SK-N-SH (cell line): ENCODE measurements around the gene OXSR1. TPM values are rescaled to one million over a fixed set of nuclear protein-coding genes. Genes with fewer than 3 reads are reported as not detected.
"Not testable (repeated sequence)": the region's sequence is repeated elsewhere in the genome, so short reads cannot be mapped to it uniquely, and the experiment has no call there.

Experiments used
- CTCF ChIA-PET: fragments of 300-600, 350-600 bp; formaldehyde crosslinking; extraction: SDS; loops from one replicate; lab custom pipeline; 2021; lab: Yijun Ruan, JAX
- POLR2A ChIA-PET: fragments of 350-600 bp; sonication (Branson Sonifier 250); formaldehyde crosslinking; extraction: SDS; loops from one replicate; lab custom pipeline; 2020; ENCODE audit warnings: antibody characterized with exemption, inconsistent platforms; lab: Yijun Ruan, JAX
- DNase-seq: peaks from one replicate; pipeline ENCODE4 v3.0.0; 2012
- H2AFZ ChIP-seq: fragments of 200-600 bp; sonication (generic); 2 replicates; pipeline ENCODE4 v1.8.1; 2016; ENCODE audit warnings: antibody characterized with exemption, mild to moderate bottlenecking, low read depth
- H3F3A ChIP-seq: fragments of 200-600 bp; sonication (generic); replicated peaks from 2 replicates; pipeline ENCODE3; 2016; ENCODE audit warnings: antibody characterized with exemption, mild to moderate bottlenecking; ENCODE audit not compliant: insufficient read depth
- H3K27ac ChIP-seq, 2 experiments: fragments of 200-500 bp in 1 of 2; fragments of 200-600 bp in 1 of 2; sonication (Bioruptor generic) in 1 of 2; sonication (generic), shearing (Covaris generic) in 1 of 2; 2 replicates each; pipeline versions ENCODE4 v1.5.1 to v1.6.1; 2014 to 2016; ENCODE audit warnings: low read depth in 2 of 2, inconsistent platforms in 1 of 2, low read length in 1 of 2, mild to moderate bottlenecking in 1 of 2, mixed read lengths in 1 of 2
- H3K27me3 ChIP-seq: fragments of 200-600 bp; sonication (generic), shearing (Covaris generic); 2 replicates; pipeline ENCODE4 v1.6.1; 2016; ENCODE audit warnings: mixed run types; ENCODE audit not compliant: insufficient read depth
- H3K36me3 ChIP-seq, 2 experiments: fragments of 200-500 bp in 1 of 2; fragments of 200-600 bp in 1 of 2; sonication (Bioruptor generic) in 1 of 2; sonication (generic) in 1 of 2; replicated peaks in 1 of 2; 2 replicates each; pipeline versions ENCODE3 to v1.5.1; 2014 to 2016; ENCODE audit warnings: low read length in 1 of 2, mild to moderate bottlenecking in 1 of 2; ENCODE audit not compliant: insufficient read depth in 2 of 2, control insufficient read depth in 1 of 2
- H3K4me1 ChIP-seq, 2 experiments: fragments of 200-500 bp in 1 of 2; fragments of 200-600 bp in 1 of 2; sonication (Bioruptor generic) in 1 of 2; sonication (generic), shearing (Covaris generic) in 1 of 2; 2 replicates each; pipeline versions ENCODE4 v1.5.1 to v1.6.1; 2014 to 2016; ENCODE audit warnings: low read depth in 1 of 2, low read length in 1 of 2, mixed run types in 1 of 2; ENCODE audit not compliant: insufficient read depth in 2 of 2, control insufficient read depth in 1 of 2
- H3K4me2 ChIP-seq: fragments of 200-600 bp; sonication (generic), shearing (Covaris generic); 2 replicates; pipeline ENCODE4 v1.6.1; 2017; ENCODE audit warnings: mixed run types
- H3K4me3 ChIP-seq, 2 experiments: fragments of 200-500 bp in 1 of 2; fragments of 200-600 bp in 1 of 2; sonication (Bioruptor generic) in 1 of 2; sonication (generic), shearing (Covaris generic) in 1 of 2; 2 replicates each; pipeline versions ENCODE4 v1.5.1 to v1.8.1; 2014 to 2016; ENCODE audit warnings: low read depth in 2 of 2, inconsistent platforms in 1 of 2, low read length in 1 of 2, mild to moderate bottlenecking in 1 of 2, mixed read lengths in 1 of 2, moderate library complexity in 1 of 2
- H3K79me2 ChIP-seq: fragments of 200-600 bp; sonication (generic); 2 replicates; pipeline ENCODE4 v1.8.1; 2017; ENCODE audit warnings: mild to moderate bottlenecking; ENCODE audit not compliant: insufficient read depth
- H3K9ac ChIP-seq: fragments of 200-600 bp; sonication (generic); 2 replicates; pipeline ENCODE4 v1.6.1; 2017; ENCODE audit warnings: mixed run types
- H3K9me2 ChIP-seq: fragments of 200-600 bp; sonication (generic); 2 replicates; pipeline ENCODE4 v1.6.1; 2017; ENCODE audit warnings: mixed run types
- H3K9me3 ChIP-seq: fragments of 200-600 bp; sonication (generic); 2 replicates; pipeline ENCODE4 v1.6.1; 2017; ENCODE audit warnings: mixed run types, mild to moderate bottlenecking, moderate library complexity
- H4K20me1 ChIP-seq: fragments of 200-600 bp; sonication (generic); 2 replicates; pipeline ENCODE4 v1.6.1; 2017; ENCODE audit warnings: mild to moderate bottlenecking, mixed run types; ENCODE audit not compliant: insufficient read depth
- ELF1 ChIP-seq: IDR thresholded peaks from 2 replicates; pipeline ENCODE4 v1.4.0; 2012
- FOSL2 ChIP-seq: IDR thresholded peaks from 2 replicates; pipeline ENCODE4 v1.4.0; 2012; ENCODE audit warnings: low read depth, mild to moderate bottlenecking, moderate library complexity, borderline replicate concordance
- FOXJ3 ChIP-seq: sonication (generic); formaldehyde crosslinking; IDR thresholded peaks from 2 replicates; pipeline ENCODE4 v1.5.1; 2020; ENCODE audit warnings: mild to moderate bottlenecking, missing genetic modification reagents
- JUND ChIP-seq: IDR thresholded peaks from 2 replicates; pipeline ENCODE4 v1.4.0; 2012
- MEF2A ChIP-seq: IDR thresholded peaks from 2 replicates; pipeline ENCODE4 v1.4.0; 2012; ENCODE audit warnings: low read depth, borderline replicate concordance
- MXI1 ChIP-seq: IDR thresholded peaks from 2 replicates; pipeline ENCODE4 v1.6.1; 2012; ENCODE audit warnings: mild to moderate bottlenecking, low read depth, low read length, improper control_type of control experiment
- RAD21 ChIP-seq: IDR thresholded peaks from 2 replicates; pipeline ENCODE4 v1.6.1; 2012; ENCODE audit warnings: mild to moderate bottlenecking, low read length
- TEAD4 ChIP-seq: IDR thresholded peaks from 2 replicates; pipeline ENCODE4 v1.4.0; 2012; ENCODE audit warnings: mild to moderate bottlenecking, borderline replicate concordance; ENCODE audit not compliant: insufficient read depth
- YY1 ChIP-seq: IDR thresholded peaks from 2 replicates; pipeline ENCODE4 v1.4.0; 2012; ENCODE audit warnings: low read depth, mild to moderate bottlenecking
- WGBS: methylation state at CpG from one replicate; pipeline ENCODE4 v1.1.6; 2017; ENCODE audit warnings: low lambda C conversion rate; 5-methylcytosine and 5-hydroxymethylcytosine counted together
- polyA plus RNA-seq, 3 experiments: library from polyadenylated mRNA; depleted of rRNA; stranded (reverse); fragments of >200 nt; gene quantifications; 2 replicates each; pipeline ENCODE4 v1.2.3, GENCODE V29; 2012
- TF ChIP-seq, protein P1 (sequence below): IDR thresholded peaks from 2 replicates; pipeline ENCODE4 v1.4.0; 2012; ENCODE audit warnings: low read depth
- TF ChIP-seq, protein P2 (sequence below): fragments of 150-350 bp; IDR thresholded peaks from 2 replicates; pipeline ENCODE4 v1.6.1; 2016; ENCODE audit warnings: mild to moderate bottlenecking, low read depth, low read length
- TF ChIP-seq, protein P3 (sequence below): IDR thresholded peaks from 2 replicates; pipeline ENCODE4 v1.4.0; 2012; ENCODE audit warnings: low read depth, borderline replicate concordance
- TF ChIP-seq, protein P4 (sequence below): IDR thresholded peaks from 2 replicates; pipeline ENCODE4; 2012

The OXSR1 gene
- polyA plus RNA-seq, 1 of the 3 experiments (the other 2 are of a cell fraction) = 22.3 TPM

DNA sequence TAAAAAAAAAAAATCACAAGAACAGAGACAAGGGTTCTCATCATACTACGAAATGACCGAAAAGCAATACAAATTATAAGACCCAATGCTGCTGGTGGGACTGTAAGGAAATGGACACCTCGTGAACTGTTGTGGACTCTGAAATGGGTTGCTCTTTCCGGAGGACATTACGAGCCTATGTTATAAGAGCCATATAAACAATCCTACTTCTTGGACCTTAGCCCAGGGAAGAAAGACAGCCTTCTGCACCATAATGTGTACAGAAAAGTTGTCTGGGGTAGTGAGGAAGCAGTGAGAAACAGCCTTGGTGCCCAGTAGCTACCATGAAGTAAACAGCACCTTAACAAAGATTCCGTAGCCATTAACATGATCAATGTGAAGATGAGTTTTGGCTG, 119.4 kb downstream of the OXSR1 start:
- TF ChIP-seq MXI1 = no peak
- TF ChIP-seq, all 33 proteins: peak for 0

DNA sequence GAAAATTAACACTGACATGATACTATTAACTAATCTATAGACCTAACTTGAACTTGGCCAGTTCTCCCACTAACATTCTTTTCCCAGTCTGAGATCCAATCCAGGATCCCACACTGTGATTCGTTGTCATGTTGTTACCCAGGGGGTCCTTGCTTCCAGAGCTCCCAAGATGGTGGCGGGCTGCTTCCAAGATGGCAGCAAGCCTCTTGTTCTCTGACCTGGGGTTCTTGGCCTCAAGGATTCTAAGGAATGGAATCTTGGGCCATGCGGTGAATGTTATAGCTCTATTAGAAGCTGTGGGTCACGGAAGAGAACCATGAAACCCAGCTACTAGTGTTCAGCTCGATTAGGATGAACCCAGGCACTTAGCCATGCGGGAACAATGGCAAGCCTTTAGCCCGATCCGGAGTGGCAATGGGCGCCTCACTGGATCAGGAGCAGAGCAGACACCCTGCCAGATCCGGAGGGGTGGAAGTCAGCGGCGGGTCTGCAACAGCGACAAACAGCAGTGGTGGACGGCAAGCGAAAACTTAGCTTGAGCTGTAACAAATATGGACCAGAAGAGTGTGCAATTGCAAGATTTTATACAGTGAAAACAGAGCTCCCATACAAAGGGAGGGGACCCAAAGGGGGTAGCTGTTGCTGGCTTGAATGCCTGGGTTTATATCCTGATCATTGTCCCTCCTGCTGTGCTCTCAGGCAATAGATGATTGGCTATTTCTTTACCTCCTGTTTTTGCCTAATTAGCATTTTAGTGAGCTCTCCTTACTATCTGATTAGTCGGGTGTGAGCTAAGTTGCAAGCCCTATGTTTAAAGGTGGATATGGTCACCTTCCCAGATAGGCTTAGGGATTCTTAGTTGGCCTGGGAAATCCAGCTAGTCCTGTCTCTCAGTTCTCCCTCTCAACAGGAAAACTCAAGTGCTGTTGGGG, 124.2 kb downstream of the OXSR1 start:
- H3F3A ChIP-seq, H3K9ac ChIP-seq, H3K27ac ChIP-seq, H3K79me2 ChIP-seq, H3K9me3 ChIP-seq, H3K9me2 ChIP-seq, POLR2A ChIA-PET, H2AFZ ChIP-seq, H3K27me3 ChIP-seq, DNase-seq, H3K4me2 ChIP-seq, H3K4me1 ChIP-seq, H3K36me3 ChIP-seq, H3K4me3 ChIP-seq, H4K20me1 ChIP-seq: not testable (repeated sequence)
- WGBS = 84% methylated on average over 15 of the region's 16 CpGs
- CTCF ChIA-PET = interaction anchor here (1.0 kb wide), 1 partner anchor 57 kb away, joined by 5 read pairs; the partner anchor contains the start of gene XYLB

More for the DNA sequence above, 119.4 kb downstream of the OXSR1 start:
- DNase-seq = no peak
- Histone ChIP-seq H3K27ac (no peak overlapping the region), H3K4me3 (no peak overlapping the region), H3K36me3 (no peaks in the 10 kb centered on the region), H3K79me2 (no peaks in the 10 kb centered on the region), H3K9me2 (no peaks in the 10 kb centered on the region), H3F3A (no peaks in the 10 kb centered on the region), H4K20me1 (no peaks in the 10 kb centered on the region), H3K4me1 (no peaks in the 10 kb centered on the region; a peak in 1 of 4 replicates), H3K4me2 (no peak overlapping the region), H3K27me3 (no peaks in the 10 kb centered on the region), H3K9ac (no peak overlapping the region), H3K9me3 (no peaks in the 10 kb centered on the region), H2AFZ (no peak overlapping the region)
- POLR2A ChIA-PET = no interaction called here
- 97% methylated on average over 6 of the region's 6 CpGs for WGBS
- CTCF ChIA-PET = no interaction called here

GRCh38 chr3:38297053-38297452, 131.7 kb downstream of the OXSR1 start:
- H2AFZ ChIP-seq, H3K27me3 ChIP-seq, POLR2A ChIA-PET, H3K9me2 ChIP-seq, H3K27ac ChIP-seq, H3F3A ChIP-seq, H3K36me3 ChIP-seq, H4K20me1 ChIP-seq, H3K9me3 ChIP-seq, H3K9ac ChIP-seq, H3K4me3 ChIP-seq, H3K4me1 ChIP-seq, H3K4me2 ChIP-seq, DNase-seq, H3K79me2 ChIP-seq: not testable (repeated sequence)
- 68% methylated on average over 4 of the region's 4 CpGs for WGBS
- CTCF ChIA-PET = interaction anchor here (0.9 to 1.8 kb wide), 3 partner anchors 8 to 225 kb away, joined by 3 to 6 read pairs (median 4); no protein-coding TSS in a partner anchor

GRCh38 chr3:38297537-38297936, 132.2 kb downstream of the OXSR1 start:
- no peaks in the 10 kb centered on the region for H3K4me1 ChIP-seq
- H3K4me2 ChIP-seq = no peak overlapping the region
- no peaks in the 10 kb centered on the region for H4K20me1 ChIP-seq
- no peaks in the 10 kb centered on the region for H3K79me2 ChIP-seq
- POLR2A ChIA-PET = no interaction called here
- H3K9me3 ChIP-seq = no peaks in the 10 kb centered on the region
- H3K9ac ChIP-seq = no peak overlapping the region
- CTCF ChIA-PET = interaction anchor here (0.9 to 2.2 kb wide), 11 partner anchors 10 to 225 kb away, joined by 3 to 11 read pairs (median 4); partner anchors contain the start of gene ACAA1
- no peaks in the 10 kb centered on the region for H3K27me3 ChIP-seq
- H3K9me2 ChIP-seq = no peaks in the 10 kb centered on the region
- no peak overlapping the region for H3K4me3 ChIP-seq
- DNase-seq = no peak
- H3K36me3 ChIP-seq = no peaks in the 10 kb centered on the region
- no peak overlapping the region for H2AFZ ChIP-seq
- H3F3A ChIP-seq = no peaks in the 10 kb centered on the region
- no peak overlapping the region for H3K27ac ChIP-seq
- TF ChIP-seq TEAD4 (no peak), FOSL2 (no peak), FOXJ3 (CRISPR knock-in tag) (no peak), YY1 (no peak), ELF1 (no peak), JUND (no peak), MEF2A (no peak), RAD21 (no peak)
- TF ChIP-seq, protein P1, sequence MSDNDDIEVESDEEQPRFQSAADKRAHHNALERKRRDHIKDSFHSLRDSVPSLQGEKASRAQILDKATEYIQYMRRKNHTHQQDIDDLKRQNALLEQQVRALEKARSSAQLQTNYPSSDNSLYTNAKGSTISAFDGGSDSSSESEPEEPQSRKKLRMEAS = no peak
- TF ChIP-seq, protein P2, sequence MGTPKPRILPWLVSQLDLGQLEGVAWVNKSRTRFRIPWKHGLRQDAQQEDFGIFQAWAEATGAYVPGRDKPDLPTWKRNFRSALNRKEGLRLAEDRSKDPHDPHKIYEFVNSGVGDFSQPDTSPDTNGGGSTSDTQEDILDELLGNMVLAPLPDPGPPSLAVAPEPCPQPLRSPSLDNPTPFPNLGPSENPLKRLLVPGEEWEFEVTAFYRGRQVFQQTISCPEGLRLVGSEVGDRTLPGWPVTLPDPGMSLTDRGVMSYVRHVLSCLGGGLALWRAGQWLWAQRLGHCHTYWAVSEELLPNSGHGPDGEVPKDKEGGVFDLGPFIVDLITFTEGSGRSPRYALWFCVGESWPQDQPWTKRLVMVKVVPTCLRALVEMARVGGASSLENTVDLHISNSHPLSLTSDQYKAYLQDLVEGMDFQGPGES = no peak
- TF ChIP-seq, protein P3, sequence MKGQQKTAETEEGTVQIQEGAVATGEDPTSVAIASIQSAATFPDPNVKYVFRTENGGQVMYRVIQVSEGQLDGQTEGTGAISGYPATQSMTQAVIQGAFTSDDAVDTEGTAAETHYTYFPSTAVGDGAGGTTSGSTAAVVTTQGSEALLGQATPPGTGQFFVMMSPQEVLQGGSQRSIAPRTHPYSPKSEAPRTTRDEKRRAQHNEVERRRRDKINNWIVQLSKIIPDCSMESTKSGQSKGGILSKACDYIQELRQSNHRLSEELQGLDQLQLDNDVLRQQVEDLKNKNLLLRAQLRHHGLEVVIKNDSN = no peak
- TF ChIP-seq, protein P4, sequence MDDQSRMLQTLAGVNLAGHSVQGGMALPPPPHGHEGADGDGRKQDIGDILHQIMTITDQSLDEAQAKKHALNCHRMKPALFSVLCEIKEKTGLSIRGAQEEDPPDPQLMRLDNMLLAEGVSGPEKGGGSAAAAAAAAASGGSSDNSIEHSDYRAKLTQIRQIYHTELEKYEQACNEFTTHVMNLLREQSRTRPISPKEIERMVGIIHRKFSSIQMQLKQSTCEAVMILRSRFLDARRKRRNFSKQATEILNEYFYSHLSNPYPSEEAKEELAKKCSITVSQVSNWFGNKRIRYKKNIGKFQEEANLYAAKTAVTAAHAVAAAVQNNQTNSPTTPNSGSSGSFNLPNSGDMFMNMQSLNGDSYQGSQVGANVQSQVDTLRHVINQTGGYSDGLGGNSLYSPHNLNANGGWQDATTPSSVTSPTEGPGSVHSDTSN = no peak
